Esophagus squamous epithelium (tissue), 4 donors: ENCODE measurements around the gene CHD1L.

Source experiments
- POLR2A ChIP-seq, 4 donors: fragments of 450-650 bp; IDR thresholded peaks; one replicate each; pipeline ENCODE4 v1.6.1; 2017; ENCODE audit warnings: antibody characterized with exemption in 4 of 4, mild to moderate bottlenecking in 4 of 4, moderate library complexity in 3 of 4
- TF ChIP-seq, protein P1 (sequence below), 6 experiments: fragments of 450-650 bp in 4 of 6; fragments of 200-600 bp in 2 of 6; sonication (generic) in 2 of 6; IDR thresholded peaks; one replicate each; pipeline ENCODE4 v1.5.1; 2016 to 2019; ENCODE audit warnings: antibody characterized with exemption in 6 of 6, mild to moderate bottlenecking in 4 of 6, moderate library complexity in 4 of 6

DNA sequence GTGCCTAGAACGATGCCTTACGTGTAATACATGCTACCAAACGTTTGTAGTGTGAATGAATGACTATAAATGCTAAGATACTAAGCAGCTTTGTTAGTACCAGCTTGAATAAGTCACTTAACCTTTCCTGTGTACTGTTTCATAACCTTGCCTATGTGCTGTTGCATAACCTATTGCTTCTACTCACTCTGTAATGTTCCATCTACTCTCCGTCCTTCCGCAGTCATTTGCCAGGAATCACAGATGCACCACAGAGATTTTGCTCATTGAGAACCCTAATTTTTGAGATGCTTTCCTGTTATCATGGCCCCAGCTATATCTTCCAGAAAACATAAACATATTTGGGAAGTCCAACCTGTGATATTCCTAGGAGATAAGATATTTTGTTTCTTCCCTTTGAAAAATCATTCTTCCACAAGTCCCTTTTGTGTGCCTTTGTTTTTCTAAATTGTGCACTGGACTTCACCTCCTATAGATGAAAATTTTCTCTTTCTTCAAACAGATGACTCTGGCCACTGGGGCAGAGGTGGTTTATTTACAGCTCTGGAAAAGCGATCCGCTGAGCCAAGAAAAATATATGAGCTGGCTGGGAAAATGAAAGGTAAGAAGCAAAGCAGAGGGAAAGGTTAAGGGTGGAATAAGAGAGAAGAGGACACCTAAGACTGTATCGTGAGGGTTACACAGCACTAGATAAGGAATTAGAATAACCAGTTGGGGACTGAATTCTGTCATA is 44.8 kb downstream of the CHD1L start:
- TF ChIP-seq, protein P1, sequence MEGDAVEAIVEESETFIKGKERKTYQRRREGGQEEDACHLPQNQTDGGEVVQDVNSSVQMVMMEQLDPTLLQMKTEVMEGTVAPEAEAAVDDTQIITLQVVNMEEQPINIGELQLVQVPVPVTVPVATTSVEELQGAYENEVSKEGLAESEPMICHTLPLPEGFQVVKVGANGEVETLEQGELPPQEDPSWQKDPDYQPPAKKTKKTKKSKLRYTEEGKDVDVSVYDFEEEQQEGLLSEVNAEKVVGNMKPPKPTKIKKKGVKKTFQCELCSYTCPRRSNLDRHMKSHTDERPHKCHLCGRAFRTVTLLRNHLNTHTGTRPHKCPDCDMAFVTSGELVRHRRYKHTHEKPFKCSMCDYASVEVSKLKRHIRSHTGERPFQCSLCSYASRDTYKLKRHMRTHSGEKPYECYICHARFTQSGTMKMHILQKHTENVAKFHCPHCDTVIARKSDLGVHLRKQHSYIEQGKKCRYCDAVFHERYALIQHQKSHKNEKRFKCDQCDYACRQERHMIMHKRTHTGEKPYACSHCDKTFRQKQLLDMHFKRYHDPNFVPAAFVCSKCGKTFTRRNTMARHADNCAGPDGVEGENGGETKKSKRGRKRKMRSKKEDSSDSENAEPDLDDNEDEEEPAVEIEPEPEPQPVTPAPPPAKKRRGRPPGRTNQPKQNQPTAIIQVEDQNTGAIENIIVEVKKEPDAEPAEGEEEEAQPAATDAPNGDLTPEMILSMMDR (IDR thresholded peaks at IDR 0.05): no peak
- no peak for TF ChIP-seq POLR2A (IDR thresholded peaks at IDR 0.05)
